ENCODE data around the gene CDH23. TPM values are rescaled to one million over a fixed set of nuclear protein-coding genes. Genes with fewer than 3 reads are reported as not detected.

Gene CDH23
- total and polyA plus RNA-seq, 10 donors: 2.0 to 19.9 (median 11.0) TPM

DNA sequence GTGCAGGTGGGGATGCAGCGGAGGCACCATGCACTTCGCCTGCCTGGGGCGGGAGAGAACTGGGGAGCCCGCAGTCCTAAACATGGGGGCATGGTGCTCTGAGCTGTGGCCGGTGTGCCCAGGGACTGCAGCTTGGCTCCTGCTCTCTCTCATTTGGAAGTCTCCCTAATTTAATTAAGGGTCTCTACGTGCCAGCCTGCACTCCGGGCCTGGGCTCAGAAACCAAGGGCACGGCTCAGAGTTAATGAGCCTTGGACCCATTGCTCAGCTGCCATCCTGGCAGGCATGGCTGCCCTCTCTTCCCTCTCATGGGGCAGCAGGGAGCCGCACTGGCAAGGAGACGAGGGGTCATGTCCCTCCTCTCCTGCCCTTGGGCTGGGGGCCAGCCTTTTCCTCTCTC, 115.6 kb downstream of the CDH23 start:
- Histone ChIP-seq H3K9me3 (no peaks in the 10 kb centered on the region), H3K27me3 (replicated peaks in 1 of 7) (no peaks in the 10 kb centered on the region), H3K36me3 (no peaks in the 10 kb centered on the region), H3K27ac (no peak overlapping the region), H3K4me3 (no peak overlapping the region), H3K4me1 (no peaks in the 10 kb centered on the region)
- peak; percentile 38 for DNase-seq
- 75 to 93% (median 86%) methylated on average over 10 of the region's 10 CpGs for WGBS, 5 donors
- TF ChIP-seq, protein P1, sequence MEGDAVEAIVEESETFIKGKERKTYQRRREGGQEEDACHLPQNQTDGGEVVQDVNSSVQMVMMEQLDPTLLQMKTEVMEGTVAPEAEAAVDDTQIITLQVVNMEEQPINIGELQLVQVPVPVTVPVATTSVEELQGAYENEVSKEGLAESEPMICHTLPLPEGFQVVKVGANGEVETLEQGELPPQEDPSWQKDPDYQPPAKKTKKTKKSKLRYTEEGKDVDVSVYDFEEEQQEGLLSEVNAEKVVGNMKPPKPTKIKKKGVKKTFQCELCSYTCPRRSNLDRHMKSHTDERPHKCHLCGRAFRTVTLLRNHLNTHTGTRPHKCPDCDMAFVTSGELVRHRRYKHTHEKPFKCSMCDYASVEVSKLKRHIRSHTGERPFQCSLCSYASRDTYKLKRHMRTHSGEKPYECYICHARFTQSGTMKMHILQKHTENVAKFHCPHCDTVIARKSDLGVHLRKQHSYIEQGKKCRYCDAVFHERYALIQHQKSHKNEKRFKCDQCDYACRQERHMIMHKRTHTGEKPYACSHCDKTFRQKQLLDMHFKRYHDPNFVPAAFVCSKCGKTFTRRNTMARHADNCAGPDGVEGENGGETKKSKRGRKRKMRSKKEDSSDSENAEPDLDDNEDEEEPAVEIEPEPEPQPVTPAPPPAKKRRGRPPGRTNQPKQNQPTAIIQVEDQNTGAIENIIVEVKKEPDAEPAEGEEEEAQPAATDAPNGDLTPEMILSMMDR (IDR thresholded peaks at IDR 0.05 in 8 of 11, conservative IDR thresholded peaks at IDR 0.05 in 3 of 11): no peak
- TF ChIP-seq POLR2A (IDR thresholded peaks at IDR 0.05) (no peak), POLR2AphosphoS5 (IDR thresholded peaks at IDR 0.05) (no peak)
- intact Hi-C loops (cut with DNase I; ENCODE audit: low total_unique reads): no loop called here

DNA sequence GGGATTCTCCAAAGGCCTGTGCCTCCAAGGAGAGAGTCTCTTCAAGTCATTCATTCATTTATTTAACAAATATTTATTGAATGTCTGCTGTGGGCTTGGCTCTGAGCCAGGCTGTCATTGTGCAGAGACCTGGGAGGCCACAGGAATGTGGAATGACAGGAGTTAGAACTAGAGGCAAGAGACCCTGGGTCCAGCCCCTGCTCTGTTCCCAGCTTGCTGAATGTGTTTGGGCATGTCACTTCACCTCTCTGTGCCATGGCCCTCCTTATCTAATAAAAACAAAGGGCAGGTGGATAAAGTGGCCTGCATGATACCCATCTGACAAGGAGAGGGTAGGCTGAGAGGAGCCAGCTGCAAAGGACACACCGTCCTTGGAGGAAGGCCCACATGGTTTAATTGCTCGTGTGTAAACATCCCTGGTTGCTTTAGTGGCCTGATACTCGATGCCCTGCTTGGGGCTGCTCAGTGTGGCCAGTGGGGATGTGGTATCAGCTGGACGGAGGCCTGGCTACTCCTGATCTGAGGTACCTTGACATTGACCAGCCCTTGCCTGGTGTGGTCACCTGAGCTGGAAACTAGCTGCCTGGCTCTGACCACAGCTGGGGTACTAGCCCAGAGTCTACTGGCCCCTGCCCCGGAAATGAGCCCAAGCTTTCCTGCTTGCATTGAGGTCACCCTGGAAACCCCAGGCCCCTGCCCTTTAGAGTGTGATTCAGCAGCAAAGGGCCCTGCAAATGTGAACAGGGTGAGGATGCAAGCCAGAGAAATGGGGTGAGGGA, 116.2 kb downstream of the CDH23 start:
- WGBS, 5 donors: 70 to 79% (median 75%) methylated on average over 2 to 5 of the region's 5 CpGs
- Histone ChIP-seq H3K27me3 (replicated peaks in 1 of 7) (no peaks in the 10 kb centered on the region), H3K27ac (no peak overlapping the region), H3K4me3 (no peak overlapping the region), H3K36me3 (no peaks in the 10 kb centered on the region), H3K9me3 (no peaks in the 10 kb centered on the region), H3K4me1 (no peaks in the 10 kb centered on the region)
- intact Hi-C loops (cut with DNase I; ENCODE audit: low total_unique reads): no loop called here
- TF ChIP-seq POLR2AphosphoS5 (IDR thresholded peaks at IDR 0.05) (no peak), POLR2A (IDR thresholded peaks at IDR 0.05) (no peak)
- TF ChIP-seq, protein P1 (IDR thresholded peaks at IDR 0.05 in 8 of 11, conservative IDR thresholded peaks at IDR 0.05 in 3 of 11): no peak
- peak; percentile 58 for DNase-seq

DNA sequence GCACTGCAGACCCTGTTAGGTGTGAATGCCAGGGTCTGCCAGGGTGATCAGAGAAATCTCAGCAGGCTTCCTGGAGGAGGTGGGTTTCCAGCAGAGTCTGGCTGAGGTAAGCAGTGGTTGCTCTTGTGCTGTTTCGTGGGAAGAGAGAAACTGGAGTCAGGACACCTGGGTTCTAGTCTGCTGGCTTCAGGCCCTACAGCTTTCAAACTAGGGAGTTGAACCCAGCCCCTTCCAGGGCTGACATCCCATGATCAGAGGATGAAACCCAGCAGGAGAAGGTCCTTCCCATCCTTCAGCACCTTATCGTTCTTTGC, 116.8 kb downstream of the CDH23 start:
- TF ChIP-seq, protein P1 (IDR thresholded peaks at IDR 0.05 in 8 of 11, conservative IDR thresholded peaks at IDR 0.05 in 3 of 11): no peak
- TF ChIP-seq POLR2A (IDR thresholded peaks at IDR 0.05) (no peak), POLR2AphosphoS5 (IDR thresholded peaks at IDR 0.05) (no peak)
- 70 to 83% (median 81%) methylated on average over 2 of the region's 2 CpGs for WGBS, 5 donors
- DNase-seq: no peak
- Histone ChIP-seq H3K36me3 (no peaks in the 10 kb centered on the region), H3K27me3 (replicated peaks in 1 of 7) (no peaks in the 10 kb centered on the region), H3K9me3 (no peaks in the 10 kb centered on the region), H3K4me3 (no peak overlapping the region), H3K27ac (no peak overlapping the region), H3K4me1 (no peaks in the 10 kb centered on the region)
- intact Hi-C loops (cut with DNase I; ENCODE audit: low total_unique reads): no loop called here

DNA sequence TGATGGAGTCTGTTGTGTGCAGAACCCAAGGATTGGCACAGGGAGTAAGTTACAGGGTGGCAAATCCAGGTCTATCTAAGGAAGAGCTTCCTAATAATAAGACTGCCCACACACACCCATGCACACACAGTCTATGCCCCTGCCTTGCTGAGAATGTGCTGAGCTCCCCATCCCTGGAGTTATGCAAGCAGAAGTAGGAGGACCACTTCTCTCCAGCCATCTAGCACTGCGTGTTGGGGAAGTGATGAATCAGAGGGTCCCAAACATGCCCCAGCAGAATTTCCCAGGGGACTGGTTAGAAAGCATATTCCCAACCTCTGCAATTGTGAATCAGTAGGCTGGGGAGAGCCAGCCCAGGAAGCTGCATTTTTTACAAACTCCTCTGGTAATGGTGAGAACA, 117.2 kb downstream of the CDH23 start:
- Histone ChIP-seq H3K9me3 (no peaks in the 10 kb centered on the region), H3K4me1 (no peaks in the 10 kb centered on the region), H3K36me3 (no peaks in the 10 kb centered on the region), H3K27me3 (replicated peaks in 1 of 7) (no peaks in the 10 kb centered on the region), H3K4me3 (no peak overlapping the region), H3K27ac (no peak overlapping the region)
- intact Hi-C loops (cut with DNase I; ENCODE audit: low total_unique reads): no loop called here
- TF ChIP-seq, protein P1 (IDR thresholded peaks at IDR 0.05 in 8 of 11, conservative IDR thresholded peaks at IDR 0.05 in 3 of 11): no peak
- no peak for TF ChIP-seq POLR2A (IDR thresholded peaks at IDR 0.05)
- no peak for TF ChIP-seq POLR2AphosphoS5 (IDR thresholded peaks at IDR 0.05)
- peak; percentile 21 for DNase-seq
- WGBS, 5 donors: 44 to 94% (median 67%) methylated on average over 1 of the region's 1 CpG
